ENCODE results near the gene SLC46A1.
"Not testable (repeated sequence)": the region's sequence is repeated elsewhere in the genome, so short reads cannot be mapped to it uniquely, and the experiment has no call there.

- TF ChIP-seq, protein P1, sequence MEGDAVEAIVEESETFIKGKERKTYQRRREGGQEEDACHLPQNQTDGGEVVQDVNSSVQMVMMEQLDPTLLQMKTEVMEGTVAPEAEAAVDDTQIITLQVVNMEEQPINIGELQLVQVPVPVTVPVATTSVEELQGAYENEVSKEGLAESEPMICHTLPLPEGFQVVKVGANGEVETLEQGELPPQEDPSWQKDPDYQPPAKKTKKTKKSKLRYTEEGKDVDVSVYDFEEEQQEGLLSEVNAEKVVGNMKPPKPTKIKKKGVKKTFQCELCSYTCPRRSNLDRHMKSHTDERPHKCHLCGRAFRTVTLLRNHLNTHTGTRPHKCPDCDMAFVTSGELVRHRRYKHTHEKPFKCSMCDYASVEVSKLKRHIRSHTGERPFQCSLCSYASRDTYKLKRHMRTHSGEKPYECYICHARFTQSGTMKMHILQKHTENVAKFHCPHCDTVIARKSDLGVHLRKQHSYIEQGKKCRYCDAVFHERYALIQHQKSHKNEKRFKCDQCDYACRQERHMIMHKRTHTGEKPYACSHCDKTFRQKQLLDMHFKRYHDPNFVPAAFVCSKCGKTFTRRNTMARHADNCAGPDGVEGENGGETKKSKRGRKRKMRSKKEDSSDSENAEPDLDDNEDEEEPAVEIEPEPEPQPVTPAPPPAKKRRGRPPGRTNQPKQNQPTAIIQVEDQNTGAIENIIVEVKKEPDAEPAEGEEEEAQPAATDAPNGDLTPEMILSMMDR (IDR thresholded peaks at IDR 0.05; ENCODE audit: low read length): not testable (repeated sequence)
- TF ChIP-seq EZH2 (optimal IDR thresholded peaks at IDR 0.05; ENCODE audit: low read depth, low read length); EZH2phosphoT487 (IDR thresholded peaks at IDR 0.05; ENCODE audit: low read length): not testable (repeated sequence)
Observed at GRCh38 chr17:28434326-28434725, 28.3 kb upstream of the SLC46A1 start.

All from MM.1S (cell line).